Astrocyte (in vitro differentiated cells and primary cell): ENCODE measurements around the gene HLCS.

Experiments used
- CTCF ChIP-seq: IDR thresholded peaks from 2 replicates; pipeline ENCODE4 v1.5.1; 2011; ENCODE audit warnings: low read depth, mild to moderate bottlenecking, inconsistent platforms, low read length, moderate library complexity; ENCODE audit not compliant: insufficient read depth
- EZH2 ChIP-seq: IDR thresholded peaks from 2 replicates; pipeline ENCODE4 v1.6.1; 2012; ENCODE audit warnings: mild to moderate bottlenecking, low read length, inconsistent platforms; ENCODE audit not compliant: insufficient read depth

GRCh38 chr21:36989699-36990507 lies 23.4 kb upstream of the HLCS start:
- TF ChIP-seq CTCF (peak; percentile 39), EZH2 (no peak)
